NCI-H748 (cell line): ENCODE data around the gene CCDC51.
A peak's percentile ranks its signal among the peaks of the same experiment; 100 is the strongest.
"Not testable (repeated sequence)": the region's sequence is repeated elsewhere in the genome, so short reads cannot be mapped to it uniquely, and the experiment has no call there.

Experiments used
- DNase-seq: peaks from one replicate; lab custom pipeline; 2025; ENCODE audit not compliant: unreplicated experiment; lab: John Stamatoyannopoulos, UW

Gene CCDC51

DNA sequence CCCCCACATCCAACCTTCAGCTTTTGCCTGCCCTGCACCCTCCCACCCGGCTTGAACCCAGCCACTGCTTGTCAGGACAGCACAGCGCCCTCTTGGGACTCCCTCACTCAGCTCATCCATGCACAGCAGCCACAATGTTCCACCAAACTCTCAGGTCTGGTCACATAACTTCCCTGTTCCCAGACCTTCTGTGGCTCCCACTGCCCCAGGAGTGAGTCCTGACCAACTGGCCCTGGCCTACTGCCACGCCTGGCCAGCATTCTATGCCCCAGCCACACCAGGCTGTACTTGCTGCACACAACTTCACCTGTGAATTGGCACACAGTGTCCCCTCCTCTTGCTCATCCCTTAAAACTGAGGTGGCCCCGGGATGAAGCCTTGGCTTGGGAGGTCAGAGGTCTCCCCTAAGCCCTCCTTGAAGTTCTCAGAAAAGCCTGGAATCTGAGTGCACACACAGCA is 31.1 kb downstream of the CCDC51 start:
- DNase-seq, result no peak

- no peak for DNase-seq
These were observed 32.3 kb downstream of the CCDC51 start for GRCh38 chr3:48407542-48408099.

DNA sequence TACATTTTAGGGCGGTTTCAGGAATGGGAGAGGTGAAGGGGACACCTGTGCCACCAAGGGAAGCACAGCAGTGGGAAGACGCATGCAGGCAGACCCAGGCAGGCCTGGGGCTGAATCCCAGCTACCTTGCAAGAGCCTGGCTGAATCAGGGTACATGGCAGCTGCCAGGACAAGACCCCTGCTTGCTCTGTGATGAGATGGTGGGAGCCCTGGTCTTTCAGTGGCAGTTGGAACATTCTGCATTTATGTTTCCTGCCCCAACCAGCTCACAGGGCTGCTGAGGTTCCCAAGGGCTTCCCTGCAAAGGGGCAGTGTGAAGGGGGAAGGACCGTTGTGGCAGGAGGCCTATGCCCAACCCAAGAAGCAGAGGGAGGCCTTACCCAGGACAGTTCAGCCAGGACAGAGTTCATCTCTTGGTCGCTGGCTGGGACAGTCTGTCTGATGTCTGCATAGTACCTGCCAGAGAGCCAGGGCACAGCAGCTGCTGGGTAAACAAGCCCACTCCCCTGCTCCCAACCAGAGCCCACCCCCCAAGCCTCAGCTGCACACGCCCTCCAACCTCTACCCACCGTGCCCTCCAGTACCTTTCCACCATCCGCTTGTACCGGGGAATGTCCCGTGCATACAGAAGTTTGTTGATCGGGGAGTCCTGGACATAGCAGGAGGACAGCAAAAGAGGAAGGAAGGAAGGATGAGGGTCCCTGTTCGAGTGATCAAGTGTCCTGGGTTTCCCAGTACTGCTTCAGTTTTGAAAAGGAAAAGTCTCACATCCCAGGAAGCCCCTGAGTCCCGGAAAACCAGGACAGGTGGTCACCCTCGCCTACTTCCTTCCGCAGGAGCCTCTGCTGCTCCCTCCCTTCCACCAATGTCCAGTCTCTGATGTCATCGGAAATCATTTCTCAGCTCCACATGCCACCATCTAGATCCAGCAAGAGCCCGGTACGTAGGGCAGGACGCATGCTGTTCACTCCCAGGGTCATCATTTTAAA is 33.2 kb downstream of the CCDC51 start:
- DNase-seq, result no peak

- no peak for DNase-seq
These were observed 33.9 kb downstream of the CCDC51 start for GRCh38 chr3:48405971-48406370.

GRCh38 chr3:48405343-48405881 is 34.5 kb downstream of the CCDC51 start:
- DNase-seq, result no peak

DNA sequence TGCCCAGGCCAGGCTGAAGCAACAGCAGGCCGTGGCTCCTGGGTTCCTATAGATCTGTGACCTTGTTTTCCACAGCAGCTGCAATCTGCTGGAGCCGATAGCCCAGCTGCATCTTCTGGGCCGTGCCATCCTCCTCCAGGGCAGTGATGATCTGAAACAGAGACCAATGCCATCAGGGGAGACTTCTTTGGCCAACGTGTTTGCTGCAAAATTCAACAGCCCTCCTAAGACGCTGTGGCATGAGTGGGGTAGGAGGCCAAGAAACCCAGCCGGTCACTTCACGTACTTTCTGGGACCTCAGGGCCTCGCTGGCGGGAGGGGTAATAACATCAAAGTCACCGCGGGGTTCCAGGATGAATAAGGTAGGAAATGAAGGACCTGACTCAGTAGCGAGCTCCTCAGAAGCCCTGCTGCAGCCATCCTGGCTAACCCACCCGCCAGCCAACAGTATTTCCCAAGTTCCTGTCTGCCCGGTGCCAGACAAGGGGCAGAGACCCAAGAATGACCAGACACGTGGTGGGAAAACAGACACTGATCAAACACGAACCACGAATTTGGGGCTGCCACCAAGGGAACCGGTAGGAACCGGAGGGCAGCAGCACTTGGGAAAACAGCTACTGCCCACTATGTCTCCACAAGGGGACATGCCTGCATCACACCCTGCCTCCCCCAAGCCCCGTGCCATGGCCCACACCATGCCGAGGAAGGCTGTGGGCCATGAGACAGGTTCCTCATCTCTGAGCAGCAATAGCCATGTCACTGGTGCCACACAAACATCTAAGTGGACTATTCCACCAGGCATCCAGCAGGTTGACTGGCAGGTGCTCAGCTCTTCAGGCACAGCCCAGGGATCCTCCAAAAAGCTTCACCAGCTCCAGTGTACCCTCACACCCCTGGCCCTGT is 35.2 kb downstream of the CCDC51 start:
- DNase-seq, result no peak

- no peak for DNase-seq
These were observed 36.1 kb downstream of the CCDC51 start for GRCh38 chr3:48403533-48404439.

- DNase-seq, result no peak
These were observed 37.0 kb downstream of the CCDC51 start for GRCh38 chr3:48402907-48403306.

- no peak for DNase-seq
These were observed 37.6 kb downstream of the CCDC51 start for GRCh38 chr3:48402281-48402732.

DNA sequence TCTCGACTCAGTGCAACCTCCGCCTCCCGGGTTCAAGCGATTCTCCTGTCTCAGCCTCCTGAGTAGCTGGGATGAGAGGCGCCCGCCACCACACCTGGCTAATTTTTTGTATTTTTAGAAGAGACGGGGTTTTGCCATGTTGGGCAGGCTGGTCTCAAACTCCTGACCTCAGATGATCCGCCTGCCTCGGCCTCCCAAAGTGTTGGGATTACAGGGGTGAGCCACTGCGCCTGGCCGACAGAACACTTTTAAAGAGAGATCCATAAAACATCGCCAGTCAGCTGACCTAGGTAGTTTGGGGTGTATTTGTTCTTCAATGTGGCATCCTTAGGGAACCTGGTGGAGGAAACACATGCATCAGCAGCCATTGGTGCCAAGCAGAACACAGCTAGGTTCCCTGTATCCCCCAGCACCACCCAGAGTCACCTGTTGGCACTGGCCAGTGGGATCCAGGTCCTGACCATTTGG is 38.5 kb downstream of the CCDC51 start:
- DNase-seq, result not testable (repeated sequence)

DNA sequence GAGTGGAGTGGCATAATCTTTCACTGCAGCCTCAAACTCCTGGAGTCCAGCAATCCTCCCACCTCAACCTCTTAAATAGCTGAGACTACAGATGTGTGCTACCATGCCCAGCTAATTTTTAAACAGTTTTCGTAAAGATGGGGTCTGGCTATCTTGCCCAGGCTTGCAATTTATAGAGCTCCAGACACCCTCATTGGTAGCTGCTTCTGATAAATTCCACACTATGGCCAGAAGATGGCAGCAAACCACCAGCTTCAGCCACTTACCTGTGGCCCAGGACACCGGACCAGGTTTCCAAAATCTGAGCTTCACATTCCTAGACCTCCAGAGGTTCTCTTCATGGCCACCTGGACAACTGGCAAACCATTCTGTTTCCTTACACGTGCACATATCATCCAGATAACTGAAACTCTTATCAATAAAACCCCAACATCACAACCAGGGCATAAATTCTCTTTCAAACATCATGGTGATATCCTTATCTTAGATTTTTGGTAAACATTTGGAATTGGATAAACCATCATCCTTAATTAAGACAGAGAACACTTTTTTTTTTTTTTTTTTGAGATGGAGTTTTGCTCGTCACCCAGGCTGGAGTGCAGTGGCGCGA is 39.0 kb downstream of the CCDC51 start:
- peak; percentile 47 for DNase-seq

- no peak for DNase-seq
These were observed 40.3 kb downstream of the CCDC51 start for GRCh38 chr3:48399387-48400172.

DNA sequence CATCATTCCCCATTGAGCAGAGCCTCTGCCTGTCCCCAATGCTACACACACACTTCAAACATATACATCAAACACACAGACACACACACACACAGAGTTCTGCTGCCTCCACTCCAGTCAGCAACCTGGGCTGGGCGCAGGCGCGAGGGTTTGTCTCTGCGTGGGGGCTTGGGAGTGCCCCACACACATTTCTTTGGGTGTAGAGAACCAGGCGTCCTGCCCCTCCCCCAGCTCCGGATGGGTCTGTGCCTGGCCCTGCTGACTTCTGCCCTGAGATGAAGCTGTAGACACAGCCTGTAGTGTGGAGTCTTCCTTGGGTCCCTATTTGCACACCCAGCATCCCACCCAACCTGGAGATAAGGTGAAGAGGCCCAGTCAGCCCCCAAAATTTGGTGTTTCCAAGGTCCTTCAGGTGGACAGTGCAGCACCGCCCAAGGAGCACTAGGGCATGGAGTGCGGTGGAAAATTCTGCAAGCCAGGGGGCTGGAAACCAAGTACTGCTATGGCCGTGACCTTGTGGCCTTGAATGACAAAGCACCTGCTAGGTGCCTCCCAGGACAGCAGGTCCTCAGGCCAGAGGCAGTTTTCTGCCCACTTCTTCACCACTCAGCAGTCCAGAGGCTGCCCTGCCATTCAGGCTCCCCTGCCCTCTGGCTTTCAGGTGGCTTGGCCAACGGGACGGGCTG is 41.1 kb downstream of the CCDC51 start:
- no peak for DNase-seq

DNA sequence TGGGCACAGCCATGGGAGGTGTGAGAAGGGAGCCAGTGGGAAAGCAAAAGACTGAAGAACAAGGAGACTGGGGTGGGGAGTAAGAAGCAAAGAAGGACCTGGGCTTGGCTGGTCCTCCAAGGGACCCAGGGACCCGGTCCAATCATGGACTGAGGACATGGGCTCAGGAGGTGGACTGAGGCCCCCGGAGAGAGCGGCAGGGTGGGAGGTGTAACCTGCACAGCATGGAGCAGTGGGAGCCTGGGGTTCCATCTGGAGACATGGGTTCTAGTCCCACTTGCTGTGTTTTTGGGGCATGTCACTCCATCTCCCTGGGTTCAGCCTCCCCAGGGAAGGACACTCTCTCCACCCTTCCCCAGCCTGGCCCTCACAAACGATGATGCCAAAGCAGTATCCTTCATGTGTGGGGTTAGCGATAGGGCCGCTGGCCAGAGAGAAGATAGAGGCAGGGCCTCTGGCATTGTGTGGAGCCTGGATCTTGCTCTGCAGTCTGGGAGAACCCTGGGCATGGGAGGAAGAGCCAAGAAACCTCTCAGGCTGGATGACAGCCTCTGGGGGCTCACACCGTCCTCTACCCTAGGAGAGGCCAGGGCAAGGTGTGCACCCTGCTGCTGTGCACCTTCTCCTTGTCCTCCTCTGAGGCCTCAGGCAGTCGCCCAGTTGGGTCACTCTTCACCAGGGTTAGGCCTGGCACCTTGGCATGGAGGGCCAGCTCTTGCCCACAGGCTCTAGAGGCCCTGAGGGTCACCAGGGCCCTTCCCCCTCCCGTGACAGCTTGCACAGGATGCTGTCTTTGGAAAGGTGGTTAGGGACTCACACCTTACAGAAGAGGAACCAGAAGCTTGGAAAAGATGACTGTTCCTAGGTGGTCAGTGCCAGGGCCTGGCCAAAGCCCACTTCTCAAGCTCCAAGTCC is 41.9 kb downstream of the CCDC51 start:
- no peak for DNase-seq

DNA sequence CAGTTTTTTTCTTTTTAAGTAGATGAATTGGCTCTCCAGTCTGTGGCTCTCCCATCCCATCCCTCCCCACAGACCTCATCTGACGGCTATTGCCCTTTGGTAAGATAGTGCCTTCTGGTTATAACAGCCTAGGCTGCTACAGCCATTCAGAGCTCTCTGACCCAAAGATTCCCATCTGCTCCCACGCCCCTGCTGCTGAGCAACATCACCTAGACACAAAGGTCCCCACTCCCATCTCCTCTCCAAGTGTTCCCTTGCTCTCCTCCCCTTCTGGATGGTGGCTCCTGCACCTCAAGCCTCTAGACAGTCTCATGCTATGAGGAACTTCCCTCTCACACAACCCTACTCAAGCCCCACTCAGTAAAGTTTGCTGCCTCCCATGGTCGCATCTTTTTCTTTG is 44.2 kb downstream of the CCDC51 start:
- DNase-seq, result no peak

- no peak for DNase-seq
These were observed 45.5 kb downstream of the CCDC51 start for GRCh38 chr3:48394391-48394790.

DNA sequence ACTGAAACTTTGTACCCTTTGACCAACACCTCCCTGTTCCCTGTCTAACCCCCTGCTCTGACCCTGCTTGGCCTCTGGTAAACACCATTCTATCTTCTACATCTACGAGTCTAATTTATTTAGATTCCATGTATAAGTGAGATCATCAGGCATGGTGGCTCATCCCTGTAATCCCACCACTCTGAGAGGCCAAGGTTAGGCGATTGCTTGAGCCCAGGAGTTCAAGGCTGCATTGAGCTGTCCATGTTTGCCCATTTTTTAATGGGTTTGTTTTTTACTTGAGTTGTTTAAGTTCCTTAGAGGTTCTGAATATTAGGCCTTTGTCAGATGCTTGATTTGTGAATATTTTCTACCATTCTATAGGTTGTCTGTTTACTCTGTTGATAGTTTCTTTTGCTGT is 51.0 kb downstream of the CCDC51 start:
- no peak for DNase-seq
